Natural killer cell (primary cell): ENCODE measurements around the gene MINAR1. TPM values are rescaled to one million over a fixed set of nuclear protein-coding genes. Genes with fewer than 3 reads are reported as not detected.

Experiments used
- ATAC-seq, 3 donors: fragments of 150-1000 bp in 2 of 3; fragments of 200-7000 bp in 1 of 3; cut with Tn5 transposase; 1 replicate in 1 of 3; 2 replicates in 2 of 3; pipeline ENCODE4 v1.10.0; 2021; ENCODE audit warnings: mild to moderate bottlenecking in 2 of 3, moderate library complexity in 2 of 3
- DNase-seq, 2 donors: peaks; one replicate each; pipeline versions ENCODE4 v3.0.0 to v3.0.0-alpha.2; 2013 to 2021; ENCODE audit warnings: mixed read lengths in 1 of 2
- H3K27ac ChIP-seq: one replicate; pipeline ENCODE4 v1.5.1; 2013; ENCODE audit warnings: mild to moderate bottlenecking, low read length
- H3K27me3 ChIP-seq: one replicate; pipeline ENCODE4 v1.6.1; 2013; ENCODE audit warnings: low read length; ENCODE audit not compliant: control insufficient read depth, insufficient read depth
- H3K36me3 ChIP-seq: one replicate; pipeline ENCODE4 v1.6.1; 2013; ENCODE audit warnings: low read length; ENCODE audit not compliant: control insufficient read depth, insufficient read depth
- H3K4me1 ChIP-seq: one replicate; pipeline ENCODE4 v1.6.1; 2013; ENCODE audit warnings: low read length; ENCODE audit not compliant: control insufficient read depth, insufficient read depth
- H3K4me3 ChIP-seq: one replicate; pipeline ENCODE4 v1.5.1; 2013; ENCODE audit warnings: low read length
- H3K9me3 ChIP-seq: one replicate; pipeline ENCODE4 v1.6.1; 2013; ENCODE audit warnings: low read length; ENCODE audit not compliant: control insufficient read depth, insufficient read depth
- H3K27ac Mint-ChIP-seq, 2 donors: one replicate each; pipeline ENCODE4 v1.8.0; 2022; ENCODE audit warnings: mild to moderate bottlenecking in 2 of 2, mixed read lengths in 2 of 2, moderate library complexity in 1 of 2
- H3K27me3 Mint-ChIP-seq, 2 donors: one replicate each; pipeline ENCODE4 v1.8.0; 2022; ENCODE audit warnings: low read depth in 2 of 2, mixed read lengths in 2 of 2
- H3K36me3 Mint-ChIP-seq: one replicate; pipeline ENCODE4 v1.8.0; 2022; ENCODE audit warnings: mixed read lengths
- H3K4me1 Mint-ChIP-seq, 2 donors: one replicate each; pipeline ENCODE4 v1.8.0; 2022; ENCODE audit warnings: mixed read lengths in 2 of 2
- H3K4me3 Mint-ChIP-seq: one replicate; pipeline ENCODE4 v1.8.0; 2022; ENCODE audit warnings: mild to moderate bottlenecking, moderate library complexity, mixed read lengths
- H3K9me3 Mint-ChIP-seq, 2 donors: one replicate each; pipeline ENCODE4 v1.8.0; 2022; ENCODE audit warnings: mixed read lengths in 2 of 2
- CTCF ChIP-seq: fragments of 200-600 bp; IDR thresholded peaks from one replicate; pipeline ENCODE4 v1.8.0; 2022; ENCODE audit warnings: antibody characterized with exemption
- WGBS: methylation state at CpG from one replicate; pipeline ENCODE4 v1.1.7; 2013; ENCODE audit warnings: missing lambda C conversion rate; ENCODE audit not compliant: insufficient coverage; 5-methylcytosine and 5-hydroxymethylcytosine counted together
- intact Hi-C: fragments of 100-400 bp; cut with micrococcal nuclease; formaldehyde crosslinking; loops from one replicate; pipeline ENCODE4 v1.14.2; 2022
- total RNA-seq, 4 donors: library from RNA; stranded (reverse); fragments of 120-200 nt in 1 of 4; gene quantifications; one replicate each; pipeline versions ENCODE4 v1.2.3 to v1.2.4, GENCODE V29; 2013 to 2022

Gene MINAR1
- total RNA-seq, 3 donors from 2014 or later (not counting 1 experiment from before 2014, with no cell fraction given) = 0.54 to 0.98 (median 0.59) TPM

- Histone ChIP-seq H3K27ac (no peak overlapping the region), H3K36me3 (peaks cover 5% of the 10 kb centered on the region), H3K4me3 (no peak overlapping the region), H3K4me1 (no peaks in the 10 kb centered on the region), H3K27me3 (no peaks in the 10 kb centered on the region), H3K9me3 (no peaks in the 10 kb centered on the region)
- no peak overlapping the region for H3K27ac Mint-ChIP-seq
- no peak for TF ChIP-seq CTCF
- no peaks in the 10 kb centered on the region for H3K27me3 Mint-ChIP-seq
- peaks cover 0 to 4% of the 10 kb centered on the region in 2 donors for H3K4me1 Mint-ChIP-seq
- no peaks in the 10 kb centered on the region for H3K9me3 Mint-ChIP-seq
- WGBS = 100% methylated on average over 2 of the region's 2 CpGs
- no peaks in the 10 kb centered on the region for H3K36me3 Mint-ChIP-seq
- no peak overlapping the region for H3K4me3 Mint-ChIP-seq
- intact Hi-C loops = no loop called here
- DNase-seq (no peak), ATAC-seq (no peak)
These were observed 21.9 kb upstream of the MINAR1 start for GRCh38 chr15:79410237-79410636.

- Histone ChIP-seq H3K27me3 (no peaks in the 10 kb centered on the region), H3K4me3 (no peak overlapping the region), H3K27ac (no peak overlapping the region), H3K36me3 (peaks cover 5% of the 10 kb centered on the region), H3K9me3 (no peaks in the 10 kb centered on the region), H3K4me1 (no peaks in the 10 kb centered on the region)
- no peaks in the 10 kb centered on the region for H3K36me3 Mint-ChIP-seq
- no peak overlapping the region for H3K27ac Mint-ChIP-seq
- H3K4me1 Mint-ChIP-seq = peaks cover 0 to 4% of the 10 kb centered on the region in 2 donors
- H3K27me3 Mint-ChIP-seq = no peaks in the 10 kb centered on the region
- no peak overlapping the region for H3K4me3 Mint-ChIP-seq
- ATAC-seq (no peak), DNase-seq (no peak)
- 84% methylated on average over 3 of the region's 3 CpGs for WGBS
- no peak for TF ChIP-seq CTCF
- no peaks in the 10 kb centered on the region for H3K9me3 Mint-ChIP-seq
- intact Hi-C loops = no loop called here
These were observed 20.1 kb upstream of the MINAR1 start for GRCh38 chr15:79412010-79412409.

GRCh38 chr15:79412429-79412828 lies 19.7 kb upstream of the MINAR1 start:
- no peaks in the 10 kb centered on the region for H3K9me3 Mint-ChIP-seq
- intact Hi-C loops = no loop called here
- WGBS = 96% methylated on average over 6 of the region's 6 CpGs
- Histone ChIP-seq H3K4me1 (no peaks in the 10 kb centered on the region), H3K36me3 (peaks cover 5% of the 10 kb centered on the region), H3K4me3 (no peak overlapping the region), H3K9me3 (no peaks in the 10 kb centered on the region), H3K27ac (no peak overlapping the region), H3K27me3 (no peaks in the 10 kb centered on the region)
- no peaks in the 10 kb centered on the region for H3K36me3 Mint-ChIP-seq
- H3K27ac Mint-ChIP-seq = no peak overlapping the region
- H3K4me3 Mint-ChIP-seq = no peak overlapping the region
- no peak for TF ChIP-seq CTCF
- peaks cover 0 to 4% of the 10 kb centered on the region in 2 donors for H3K4me1 Mint-ChIP-seq
- no peaks in the 10 kb centered on the region for H3K27me3 Mint-ChIP-seq
- ATAC-seq = no peak
- no peak for DNase-seq

GRCh38 chr15:79416876-79417275 lies 15.3 kb upstream of the MINAR1 start:
- Histone ChIP-seq H3K27ac (no peak overlapping the region), H3K36me3 (peaks cover 5% of the 10 kb centered on the region), H3K9me3 (no peaks in the 10 kb centered on the region), H3K27me3 (no peaks in the 10 kb centered on the region), H3K4me1 (no peaks in the 10 kb centered on the region), H3K4me3 (no peak overlapping the region)
- no peak for ATAC-seq
- Mint-ChIP-seq H3K27me3 (peaks cover 0 to 5% of the 10 kb centered on the region in 2 donors), H3K4me3 (no peak overlapping the region), H3K9me3 (no peaks in the 10 kb centered on the region), H3K27ac (no peak overlapping the region), H3K36me3 (no peaks in the 10 kb centered on the region), H3K4me1 (peaks cover 0 to 4% of the 10 kb centered on the region in 2 donors)
- WGBS = 98% methylated on average over 2 of the region's 2 CpGs
- DNase-seq = no peak
- no peak for TF ChIP-seq CTCF
- intact Hi-C loops = no loop called here
